GM19023 (cell line): ENCODE results near the gene SLC26A3.

Experiments
- ATAC-seq: cut with Tn5 transposase; IDR thresholded peaks from one replicate; pipeline ENCODE4 v1.9.1; 2021; ENCODE audit warnings: mild to moderate bottlenecking, moderate library complexity; ENCODE audit not compliant: unreplicated experiment

SLC26A3 gene

GRCh38 chr7:107816011-107816566, 13.1 kb upstream of the SLC26A3 start:
- ATAC-seq = no peak

DNA sequence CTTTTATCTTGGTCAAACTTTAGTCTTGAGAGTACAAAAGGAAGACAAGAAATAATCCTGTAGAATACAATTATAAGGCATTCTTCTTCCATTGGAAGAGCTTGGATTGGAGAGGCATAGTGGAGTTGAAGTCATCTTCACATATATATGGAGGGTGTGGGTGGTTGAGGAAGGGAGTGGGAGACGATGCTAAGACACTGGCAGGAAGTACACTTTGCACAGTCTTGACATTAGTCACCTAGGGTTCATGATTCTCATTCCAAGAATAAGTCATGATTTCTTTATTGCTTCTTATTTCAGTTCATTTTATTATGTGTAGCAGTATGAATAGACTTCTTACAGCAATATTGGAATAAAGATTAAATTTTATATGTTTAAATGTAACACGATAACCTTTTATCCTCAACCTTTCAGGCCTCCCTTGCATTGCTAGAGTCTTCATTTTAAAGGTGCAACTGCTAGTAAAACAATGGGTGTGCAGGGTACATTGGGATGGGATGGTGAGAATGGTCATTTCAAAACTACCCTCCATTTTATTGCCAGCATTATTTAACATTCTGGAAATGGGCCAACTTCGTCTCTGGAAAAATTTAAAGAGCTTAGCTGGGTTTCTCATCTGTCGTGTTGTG, 12.3 kb upstream of the SLC26A3 start:
- ATAC-seq = no peak

- ATAC-seq = no peak
Measured at GRCh38 chr7:107813524-107813923, 10.5 kb upstream of the SLC26A3 start.

- ATAC-seq = no peak
Measured at GRCh38 chr7:107811934-107812333, 8.9 kb upstream of the SLC26A3 start.

DNA sequence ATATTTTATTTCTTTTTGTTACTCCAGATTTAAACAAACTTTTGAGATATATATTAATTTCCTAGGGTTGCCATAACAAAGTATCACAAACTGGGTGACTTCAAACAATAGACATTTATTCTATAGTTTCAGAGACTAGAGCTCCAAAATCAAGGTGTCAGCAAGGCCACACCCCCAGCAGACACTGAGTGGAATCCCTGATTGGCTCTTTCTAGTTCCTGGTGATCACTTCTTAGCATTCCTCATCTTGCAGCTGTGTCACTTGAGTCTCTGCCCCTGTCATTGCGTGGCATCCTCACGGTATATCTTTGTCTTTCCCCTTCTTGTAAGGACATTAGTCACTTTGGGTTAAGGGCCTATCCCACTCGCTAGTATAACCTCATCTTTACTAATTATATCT, 7.6 kb upstream of the SLC26A3 start:
- ATAC-seq = no peak

- no peak for ATAC-seq
Measured at GRCh38 chr7:107809179-107809578, 6.2 kb upstream of the SLC26A3 start.

DNA sequence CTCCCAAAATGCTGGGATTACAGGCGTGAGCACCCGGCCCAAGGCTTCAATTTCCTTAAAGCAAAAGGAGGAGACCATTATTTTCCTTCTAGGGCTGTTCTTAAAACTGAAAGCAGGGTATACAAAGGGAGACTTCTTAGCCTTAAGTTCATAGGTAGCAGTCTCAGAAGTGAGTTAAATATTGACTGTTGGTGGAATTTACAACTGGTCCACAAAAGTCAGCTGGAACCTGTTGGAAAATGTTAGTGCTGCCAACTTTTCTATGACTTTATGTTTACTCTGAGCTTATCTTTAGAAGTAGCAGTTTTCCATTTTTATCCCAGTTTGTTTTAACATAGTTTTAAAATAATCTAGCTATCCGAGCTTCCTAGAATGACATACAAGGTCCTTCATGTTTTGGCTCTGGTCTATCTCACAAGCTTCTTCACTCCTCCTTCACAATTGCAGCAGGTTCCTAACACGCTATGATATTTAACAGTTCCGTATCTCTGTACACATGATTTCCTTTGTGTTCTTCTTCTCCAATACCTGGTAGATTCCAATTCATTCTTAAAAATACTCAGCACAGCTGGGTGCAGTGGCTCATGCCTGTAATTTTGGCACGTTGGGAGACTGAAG, 3.3 kb downstream of the SLC26A3 start:
- ATAC-seq = no peak

DNA sequence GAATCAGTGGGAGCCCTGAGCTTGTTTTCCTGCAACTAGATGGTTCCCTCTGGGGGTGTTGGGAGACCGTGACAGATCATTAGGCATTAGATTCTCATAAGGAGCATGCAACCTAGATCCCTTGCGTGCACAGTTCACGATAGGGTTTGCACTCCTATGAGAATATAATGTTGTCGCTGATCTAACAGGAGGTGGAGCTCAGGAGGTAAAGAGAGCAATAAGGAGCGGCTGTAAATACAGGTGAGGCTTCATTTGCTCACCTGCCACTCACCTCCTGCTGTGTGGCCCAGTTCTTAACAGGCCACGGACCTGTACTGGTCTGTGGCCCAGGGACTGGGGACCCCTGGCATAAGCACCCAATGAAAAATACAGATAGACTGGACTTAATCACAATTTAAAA, 10.7 kb downstream of the SLC26A3 start:
- ATAC-seq = no peak

GRCh38 chr7:107789647-107790046, 13.4 kb downstream of the SLC26A3 start:
- no peak for ATAC-seq

DNA sequence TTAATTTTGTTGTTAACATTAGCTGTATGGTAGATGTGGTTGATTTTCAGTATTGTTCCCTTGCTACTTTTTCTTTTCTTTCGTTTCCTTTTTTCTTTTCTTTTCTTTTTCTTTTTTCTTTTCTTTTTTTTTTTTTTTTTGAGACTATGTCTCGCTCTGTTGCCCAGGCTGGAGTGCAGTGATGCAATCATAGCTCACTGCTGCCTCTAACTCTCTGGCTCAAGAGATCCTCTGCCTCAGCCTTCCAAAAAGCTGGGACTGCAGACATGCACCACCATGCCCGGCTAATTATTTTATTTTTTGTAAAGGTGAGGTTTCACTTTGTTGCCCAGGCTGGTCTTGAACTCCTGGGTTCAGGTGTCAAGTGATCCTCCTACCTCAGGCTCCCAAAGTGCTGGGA, 14.4 kb downstream of the SLC26A3 start:
- no peak for ATAC-seq

DNA sequence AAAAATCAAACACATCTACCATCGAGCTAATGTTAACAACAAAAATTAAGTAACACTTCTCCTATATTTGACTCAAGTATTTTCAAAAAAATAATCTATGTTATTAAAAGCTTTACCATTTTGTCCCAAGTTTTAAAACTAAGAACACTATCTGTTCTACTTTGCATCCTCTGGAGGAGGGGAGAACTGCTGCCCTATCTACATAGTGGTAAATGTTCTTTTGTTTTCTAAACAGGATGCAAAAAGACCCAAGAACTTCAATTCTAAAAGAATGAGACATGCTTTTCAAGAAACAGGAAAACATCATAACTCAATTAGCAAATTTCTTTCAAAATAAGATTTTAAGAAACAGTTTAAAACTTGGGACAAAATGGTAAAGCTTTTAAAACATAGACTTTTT, 14.8 kb downstream of the SLC26A3 start:
- ATAC-seq = no peak

DNA sequence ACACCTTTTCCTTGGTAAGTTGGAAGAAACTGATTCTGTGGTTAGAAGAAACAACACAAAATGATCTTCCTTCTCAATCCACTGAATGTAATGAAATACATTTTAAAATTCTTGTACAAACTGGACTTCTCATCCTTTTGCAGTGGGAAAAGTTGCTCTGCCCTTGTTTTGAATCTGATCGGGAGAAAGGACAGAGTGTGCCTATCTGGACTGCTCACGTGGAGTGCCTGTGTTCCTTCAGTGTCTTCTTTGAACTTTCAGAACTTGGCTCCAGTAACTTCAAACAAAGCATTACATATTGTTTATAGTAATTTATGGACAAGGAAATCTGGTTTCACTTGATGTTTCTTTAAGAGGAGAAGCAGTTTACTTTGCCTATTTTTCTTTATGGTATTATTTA, 17.1 kb downstream of the SLC26A3 start:
- ATAC-seq = no peak

DNA sequence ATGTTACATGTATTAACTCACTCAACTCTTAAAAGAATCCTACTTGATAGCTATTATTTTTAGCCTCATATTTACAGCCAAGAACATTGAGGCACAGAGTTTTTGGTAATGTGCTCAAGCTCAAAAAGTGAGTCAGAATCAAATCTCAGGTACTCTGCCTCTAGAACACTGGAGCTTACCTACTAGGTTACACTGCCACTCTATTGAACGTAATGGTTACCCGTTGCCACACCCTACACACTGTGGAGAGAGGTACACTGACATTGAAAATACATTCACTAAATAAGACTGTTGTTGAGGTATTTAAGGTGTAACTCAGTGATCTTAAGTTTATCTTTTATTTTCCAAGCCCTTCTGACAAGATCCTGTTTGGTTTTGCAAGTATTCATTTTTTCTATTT, 17.9 kb downstream of the SLC26A3 start:
- no peak for ATAC-seq

GRCh38 chr7:107783648-107784047, 19.4 kb downstream of the SLC26A3 start:
- ATAC-seq = no peak

GRCh38 chr7:107782374-107782773, 20.6 kb downstream of the SLC26A3 start:
- no peak for ATAC-seq

DNA sequence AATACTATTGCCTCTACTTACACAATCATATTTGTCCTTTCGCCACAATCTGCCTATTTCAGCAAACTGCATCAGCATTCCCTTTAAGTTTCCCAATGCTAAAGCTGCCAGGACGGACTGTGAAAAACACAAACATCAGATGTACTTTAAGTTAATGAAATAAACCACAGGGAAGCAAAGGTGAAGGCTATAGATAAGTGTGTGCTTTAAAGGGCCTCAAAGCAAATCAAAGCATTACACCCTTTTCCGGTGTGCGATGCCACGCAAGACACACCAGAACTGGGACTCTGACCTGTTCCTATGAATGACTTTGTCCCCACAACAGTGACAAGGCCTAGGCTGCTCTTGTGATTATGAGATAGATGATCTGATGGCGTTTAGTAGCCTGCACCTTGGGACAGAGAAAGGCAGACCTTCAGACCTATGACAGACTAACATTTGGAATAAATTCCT, 23.4 kb downstream of the SLC26A3 start:
- no peak for ATAC-seq

- ATAC-seq = no peak
Measured at GRCh38 chr7:107778283-107778682, 24.7 kb downstream of the SLC26A3 start.

DNA sequence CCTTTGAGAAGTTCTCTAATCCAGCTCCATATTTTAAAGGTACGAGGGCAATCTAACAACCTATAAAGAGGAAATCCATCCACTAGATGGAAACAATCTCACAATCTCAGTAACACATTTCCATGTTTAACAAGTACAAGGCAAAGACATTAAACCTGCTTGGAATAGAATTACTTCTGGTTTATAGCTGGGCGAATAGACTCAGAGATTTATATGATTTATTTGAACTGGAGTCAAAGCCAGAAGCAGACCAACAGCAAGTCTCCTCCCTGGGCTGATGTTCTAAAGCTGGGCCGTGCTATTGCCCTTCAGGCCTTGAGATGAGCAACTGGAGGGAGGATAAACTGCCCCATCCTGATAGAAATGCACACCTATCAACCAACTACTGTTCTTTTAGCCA, 25.3 kb downstream of the SLC26A3 start:
- ATAC-seq = no peak

GRCh38 chr7:107773027-107773426, 30.0 kb downstream of the SLC26A3 start:
- no peak for ATAC-seq

GRCh38 chr7:107768263-107768662, 34.8 kb downstream of the SLC26A3 start:
- no peak for ATAC-seq

- ATAC-seq = no peak
Measured at GRCh38 chr7:107767391-107767790, 35.6 kb downstream of the SLC26A3 start.

GRCh38 chr7:107758667-107759066, 44.4 kb downstream of the SLC26A3 start:
- ATAC-seq = no peak

GRCh38 chr7:107754642-107755041, 48.4 kb downstream of the SLC26A3 start:
- no peak for ATAC-seq
